Caco-2 (cell line): Measurements from ENCODE around the gene MAST3. TPM values are rescaled to one million over a fixed set of nuclear protein-coding genes. Genes with fewer than 3 reads are reported as not detected.

Experiments used
- BruUV-seq: library from RNA; stranded (reverse); fragments of 400-500 nt; replicated peaks from 2 replicates; lab custom pipeline; 2021; lab: Mats Ljungman, UMichigan
- CTCF ChIA-PET: fragments of 300-600 bp; sonication (Branson Sonifier 250); formaldehyde crosslinking; loops from one replicate; lab custom pipeline; 2022; ENCODE audit warnings: antibody characterized with exemption; lab: Charles Lee
- POLR2A ChIA-PET: fragments of 300-600 bp; sonication (Branson Sonifier 250); formaldehyde crosslinking; loops from one replicate; lab custom pipeline; 2022; ENCODE audit warnings: antibody characterized with exemption; lab: Charles Lee
- DNase-seq, 2 experiments: peaks; one replicate each; pipeline versions ENCODE4 v3.0.0 to v3.0.0-alpha.2; 2020 to 2022
- H3K27me3 ChIP-seq: replicated peaks from 2 replicates; pipeline ENCODE4 v1.6.0; 2011; ENCODE audit warnings: low read length; ENCODE audit not compliant: control insufficient read depth, insufficient read depth
- H3K36me3 ChIP-seq: 2 replicates; pipeline ENCODE4 v1.5.1; 2011; ENCODE audit warnings: low read length; ENCODE audit not compliant: control insufficient read depth, insufficient read depth
- H3K4me1 ChIP-seq: fragments of 250-450 bp; sonication (Bioruptor Pico); 2 replicates; pipeline ENCODE4 v1.5.1; 2020; ENCODE audit warnings: mild to moderate bottlenecking
- H3K4me3 ChIP-seq: 2 replicates; pipeline ENCODE4 v1.5.1; 2011; ENCODE audit warnings: low read depth, mild to moderate bottlenecking, control low read depth, low read length
- H3K9me3 ChIP-seq: fragments of 250-450 bp; sonication (Bioruptor Pico); 2 replicates; pipeline ENCODE4 v1.5.1; 2020; ENCODE audit warnings: mild to moderate bottlenecking, moderate library complexity
- H3K27ac Mint-ChIP-seq: one replicate; pipeline ENCODE4 v1.8.0; 2022; ENCODE audit warnings: mixed read lengths; ENCODE audit not compliant: unreplicated experiment
- H3K27me3 Mint-ChIP-seq: one replicate; pipeline ENCODE4 v1.8.0; 2022; ENCODE audit warnings: mixed read lengths; ENCODE audit not compliant: insufficient read depth, unreplicated experiment
- H3K36me3 Mint-ChIP-seq: one replicate; pipeline ENCODE4 v1.8.0; 2022; ENCODE audit warnings: mild to moderate bottlenecking, mixed read lengths; ENCODE audit not compliant: insufficient read depth, unreplicated experiment
- H3K4me1 Mint-ChIP-seq: one replicate; pipeline ENCODE4 v1.8.0; 2022; ENCODE audit warnings: low read depth, mixed read lengths; ENCODE audit not compliant: unreplicated experiment
- H3K4me3 Mint-ChIP-seq: one replicate; pipeline ENCODE4 v1.8.0; 2022; ENCODE audit warnings: mild to moderate bottlenecking, moderate library complexity, mixed read lengths; ENCODE audit not compliant: unreplicated experiment
- H3K9me3 Mint-ChIP-seq: one replicate; pipeline ENCODE4 v1.8.0; 2022; ENCODE audit warnings: mixed read lengths; ENCODE audit not compliant: unreplicated experiment
- CTCF ChIP-seq, 2 experiments: fragments of 200-600 bp in 1 of 2; IDR thresholded peaks; 1 replicate in 1 of 2; 2 replicates in 1 of 2; pipeline versions ENCODE4 v1.5.1 to v1.8.0; 2011 to 2022; ENCODE audit warnings: antibody characterized with exemption in 1 of 2, control low read depth in 1 of 2, inconsistent platforms in 1 of 2, low read depth in 1 of 2, low read length in 1 of 2, mild to moderate bottlenecking in 1 of 2, moderate library complexity in 1 of 2; ENCODE audit not compliant: insufficient read depth in 1 of 2, severe bottlenecking in 1 of 2, unreplicated experiment in 1 of 2
- intact Hi-C: fragments of 100-400 bp; cut with micrococcal nuclease; formaldehyde crosslinking; loops from one replicate; pipeline ENCODE4 v1.10.0; 2022; ENCODE audit not compliant: unreplicated experiment
- total RNA-seq: library from RNA; stranded (reverse); gene quantifications from 2 replicates; pipeline ENCODE4 v1.2.3, GENCODE V29; 2022

Gene MAST3
- total RNA-seq, 1 experiment from 2014 or later, result 8.2 TPM

GRCh38 chr19:18109733-18110608 is 12.4 kb downstream of the MAST3 start:
- intact Hi-C loops, result no loop called here

GRCh38 chr19:18110609-18111232 is 13.1 kb downstream of the MAST3 start:
- CTCF ChIA-PET, result interaction anchor here (0.6 to 1.0 kb wide), 3 partner anchors 11 to 58 kb away, joined by 3 to 4 read pairs (median 3); no protein-coding TSS in a partner anchor
- no peak overlapping the region for H3K27ac Mint-ChIP-seq
- BruUV-seq, result no TSS peak

More at GRCh38 chr19:18109733-18110608, 12.4 kb downstream of the MAST3 start:
- CTCF ChIA-PET, result interaction anchor here (0.6 to 1.0 kb wide), 2 partner anchors 56 to 59 kb away, joined by 3 to 4 read pairs; no protein-coding TSS in a partner anchor
- H3K4me1 Mint-ChIP-seq, result peaks cover 8% of the 10 kb centered on the region
- Histone ChIP-seq H3K9me3 (no peaks in the 10 kb centered on the region), H3K27me3 (no peaks in the 10 kb centered on the region), H3K36me3 (no peaks in the 10 kb centered on the region), H3K4me1 (peaks cover 17% of the 10 kb centered on the region), H3K4me3 (peak overlapping the region; percentile 82)
- H3K9me3 Mint-ChIP-seq, result no peaks in the 10 kb centered on the region
- POLR2A ChIA-PET, result interaction anchor here (0.7 kb wide), 1 partner anchor 99 kb away, joined by 3 read pairs; no protein-coding TSS in a partner anchor
- H3K36me3 Mint-ChIP-seq, result no peaks in the 10 kb centered on the region
- peak overlapping the region; percentile 74 for H3K4me3 Mint-ChIP-seq
- no TSS peak for BruUV-seq
- peak; percentile 64 to 75 for DNase-seq
- no peak for TF ChIP-seq CTCF (IDR thresholded peaks at IDR 0.05; ENCODE audit: insufficient read depth in 1 of 2, low read depth in 1 of 2, low read length in 1 of 2, severe bottlenecking in 1 of 2, unreplicated experiment in 1 of 2)
- no peaks in the 10 kb centered on the region for H3K27me3 Mint-ChIP-seq
- H3K27ac Mint-ChIP-seq, result no peak overlapping the region

More at GRCh38 chr19:18110609-18111232, 13.1 kb downstream of the MAST3 start:
- no peak for DNase-seq
- peaks cover 8% of the 10 kb centered on the region for H3K4me1 Mint-ChIP-seq
- H3K4me3 Mint-ChIP-seq, result peak overlapping the region; percentile 74
- H3K36me3 Mint-ChIP-seq, result no peaks in the 10 kb centered on the region
- TF ChIP-seq CTCF (IDR thresholded peaks at IDR 0.05; ENCODE audit: insufficient read depth in 1 of 2, low read depth in 1 of 2, low read length in 1 of 2, severe bottlenecking in 1 of 2, unreplicated experiment in 1 of 2), result no peak
- intact Hi-C loops, result no loop called here
- Histone ChIP-seq H3K9me3 (no peaks in the 10 kb centered on the region), H3K4me3 (peak overlapping the region; percentile 82), H3K36me3 (no peaks in the 10 kb centered on the region), H3K4me1 (peaks cover 17% of the 10 kb centered on the region), H3K27me3 (no peaks in the 10 kb centered on the region)
- POLR2A ChIA-PET, result no interaction called here
- H3K9me3 Mint-ChIP-seq, result no peaks in the 10 kb centered on the region
- H3K27me3 Mint-ChIP-seq, result no peaks in the 10 kb centered on the region
